ENCODE measurements around the gene MCRIP2.

GRCh38 chr16:681746-682427 is 40.3 kb downstream of the MCRIP2 start:
- no peak for TF ChIP-seq CTCF (IDR thresholded peaks at IDR 0.05; ENCODE audit: insufficient read depth, low read length)
- no peak for TF ChIP-seq REST (IDR thresholded peaks at IDR 0.05; ENCODE audit: insufficient replicate concordance, low read depth)
- TF ChIP-seq GABPA (IDR thresholded peaks at IDR 0.05; ENCODE audit: low read depth) = no peak
- no peak for TF ChIP-seq POLR2AphosphoS5 (IDR thresholded peaks at IDR 0.05; ENCODE audit: low read depth)

Measured in HL-60 (cell line).